HG03571 (cell line): Measurements from ENCODE around the gene IRF7.

ENCODE experiments used
- ATAC-seq: cut with Tn5 transposase; IDR thresholded peaks from one replicate; pipeline ENCODE4 v1.9.1; 2021; ENCODE audit not compliant: unreplicated experiment

The IRF7 gene

DNA sequence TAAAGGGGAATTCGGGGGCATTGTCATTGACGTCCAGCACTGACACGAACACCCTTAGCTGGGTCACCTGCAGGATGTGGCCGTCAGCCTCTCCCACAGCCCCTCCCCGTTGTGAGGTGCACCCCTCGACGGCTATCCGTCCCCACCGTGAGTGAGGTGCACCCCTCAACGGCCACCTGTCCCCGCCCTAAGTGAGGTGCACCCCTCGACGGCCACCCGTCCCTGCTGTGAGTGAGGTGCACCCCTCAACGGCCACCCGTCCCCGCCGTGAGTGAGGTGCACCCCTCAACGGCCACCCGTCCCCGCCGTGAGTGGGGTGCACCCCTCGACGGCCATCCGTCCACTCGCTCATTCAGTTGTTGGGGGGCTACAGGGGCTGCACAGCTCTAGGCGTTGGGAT, 6.1 kb upstream of the IRF7 start:
- ATAC-seq: no peak

DNA sequence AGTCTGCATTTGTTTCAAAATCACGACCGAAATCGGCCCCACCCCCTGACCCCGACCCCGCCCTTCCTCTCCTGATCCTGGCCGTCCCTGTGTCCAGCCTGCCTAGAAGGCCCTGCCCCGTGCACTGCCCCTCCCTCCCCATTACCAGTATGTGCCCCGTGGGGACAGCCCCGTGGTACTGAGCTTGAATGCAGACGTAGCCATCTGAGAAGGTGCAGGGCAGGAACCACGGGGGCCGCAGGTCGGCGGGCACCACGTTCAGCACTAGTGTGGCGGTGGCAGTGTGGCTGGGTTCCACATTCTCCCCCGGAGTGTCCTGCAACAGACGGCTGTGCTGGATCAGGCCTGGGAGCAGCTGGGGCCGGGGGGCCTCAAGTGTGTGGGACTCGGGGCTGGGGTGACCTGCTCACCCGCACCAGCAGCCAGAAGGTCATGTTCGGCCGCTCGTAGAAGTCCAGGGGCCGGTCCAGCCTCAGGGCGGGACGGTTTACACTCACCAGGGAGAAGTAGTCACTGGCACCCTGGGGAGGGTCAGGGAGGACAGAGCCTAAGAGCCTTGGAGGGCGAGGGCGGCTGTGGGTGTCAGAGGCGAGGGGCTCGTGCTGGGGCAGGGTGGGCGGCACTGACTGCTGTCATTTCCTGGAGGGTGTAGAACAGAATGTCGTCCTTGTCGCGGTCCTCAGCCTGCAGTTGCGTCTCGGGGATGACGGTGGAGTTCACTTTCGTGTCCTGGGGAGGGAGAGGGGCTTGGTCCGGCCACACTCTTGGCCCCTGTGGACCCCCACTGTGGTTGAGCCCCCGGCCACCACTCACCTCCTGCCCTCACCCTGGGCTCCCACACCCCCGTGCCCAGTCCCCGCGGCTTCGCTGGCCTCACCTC, 5.4 kb upstream of the IRF7 start:
- no peak for ATAC-seq

DNA sequence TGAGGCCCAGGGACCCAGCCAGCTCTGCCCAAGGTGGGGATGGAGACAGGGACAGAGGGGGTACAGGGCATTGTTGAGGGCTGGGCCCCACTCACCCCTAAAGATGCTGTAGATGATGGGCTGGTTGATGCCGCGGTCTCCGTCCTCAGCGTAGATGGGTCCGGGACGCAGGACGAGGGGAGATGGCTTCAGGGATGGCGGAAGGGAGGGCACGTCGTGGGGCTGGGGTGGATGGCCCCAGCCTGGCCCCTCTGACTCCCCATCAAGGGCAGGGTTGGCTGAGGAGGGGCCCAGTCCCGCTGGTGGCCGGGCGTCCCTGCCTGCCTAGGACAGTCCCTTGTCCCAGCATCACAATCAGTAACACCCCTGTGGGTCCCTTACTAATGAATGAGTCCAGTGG, 4.5 kb upstream of the IRF7 start:
- no peak for ATAC-seq

DNA sequence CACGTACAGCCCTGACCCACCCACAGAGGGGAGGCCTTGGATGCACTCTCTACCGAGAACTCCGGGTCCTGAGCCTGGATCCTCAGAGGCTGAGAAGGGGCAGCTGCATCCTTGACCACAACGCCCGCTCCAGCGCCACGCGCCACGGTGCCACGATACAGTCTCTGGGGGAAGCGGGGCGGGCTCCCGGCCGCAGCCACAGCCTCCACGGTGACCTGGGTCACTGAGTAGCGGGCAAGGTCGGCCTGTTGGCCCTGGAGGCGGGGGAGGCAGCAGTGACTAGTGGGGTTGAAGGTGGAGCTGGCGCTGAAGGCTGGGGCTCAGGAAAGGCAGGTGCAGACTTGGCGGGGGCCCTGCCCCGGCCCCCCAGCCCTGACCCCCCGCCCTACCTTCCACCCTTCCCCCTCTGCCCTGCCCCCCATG, 3.9 kb upstream of the IRF7 start:
- ATAC-seq: no peak

DNA sequence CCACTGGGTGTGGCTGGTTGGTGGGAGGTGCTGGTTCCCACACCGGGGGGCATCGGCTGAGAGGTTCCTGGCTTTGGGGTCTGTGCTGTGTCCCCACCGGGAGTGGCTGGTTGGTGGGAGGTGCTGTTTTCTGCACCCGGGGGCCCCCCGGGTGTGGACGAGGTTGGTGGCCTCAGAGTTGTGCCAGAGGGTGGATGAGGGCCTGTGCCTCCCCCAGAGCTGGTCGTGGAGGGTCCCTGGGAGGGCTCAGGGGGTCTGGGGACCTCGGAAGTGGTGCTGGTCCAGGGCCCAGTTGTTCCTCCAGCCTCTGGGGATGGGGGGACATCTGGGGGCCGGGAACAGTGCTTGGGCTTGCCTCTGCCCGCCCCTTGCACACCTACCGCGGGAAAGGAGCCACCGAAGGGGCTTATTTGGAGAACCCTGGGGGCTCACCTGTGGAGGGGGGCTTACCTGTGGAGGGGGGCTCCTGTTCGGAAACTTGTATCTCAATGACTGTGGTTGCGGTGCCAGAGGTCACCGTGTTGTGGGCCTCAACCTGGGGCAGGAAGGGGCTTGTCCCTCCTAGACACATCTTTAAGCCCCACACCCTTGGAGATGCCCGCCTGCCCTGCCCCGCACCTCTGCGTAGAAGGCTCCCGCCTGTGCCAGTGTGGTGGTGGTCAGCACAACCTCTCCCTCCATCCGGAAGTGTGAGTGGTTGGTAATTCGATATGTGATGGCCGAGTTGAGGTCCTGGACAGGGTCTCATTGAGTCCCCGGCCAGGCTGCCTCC, 3.3 kb upstream of the IRF7 start:
- no peak for ATAC-seq

DNA sequence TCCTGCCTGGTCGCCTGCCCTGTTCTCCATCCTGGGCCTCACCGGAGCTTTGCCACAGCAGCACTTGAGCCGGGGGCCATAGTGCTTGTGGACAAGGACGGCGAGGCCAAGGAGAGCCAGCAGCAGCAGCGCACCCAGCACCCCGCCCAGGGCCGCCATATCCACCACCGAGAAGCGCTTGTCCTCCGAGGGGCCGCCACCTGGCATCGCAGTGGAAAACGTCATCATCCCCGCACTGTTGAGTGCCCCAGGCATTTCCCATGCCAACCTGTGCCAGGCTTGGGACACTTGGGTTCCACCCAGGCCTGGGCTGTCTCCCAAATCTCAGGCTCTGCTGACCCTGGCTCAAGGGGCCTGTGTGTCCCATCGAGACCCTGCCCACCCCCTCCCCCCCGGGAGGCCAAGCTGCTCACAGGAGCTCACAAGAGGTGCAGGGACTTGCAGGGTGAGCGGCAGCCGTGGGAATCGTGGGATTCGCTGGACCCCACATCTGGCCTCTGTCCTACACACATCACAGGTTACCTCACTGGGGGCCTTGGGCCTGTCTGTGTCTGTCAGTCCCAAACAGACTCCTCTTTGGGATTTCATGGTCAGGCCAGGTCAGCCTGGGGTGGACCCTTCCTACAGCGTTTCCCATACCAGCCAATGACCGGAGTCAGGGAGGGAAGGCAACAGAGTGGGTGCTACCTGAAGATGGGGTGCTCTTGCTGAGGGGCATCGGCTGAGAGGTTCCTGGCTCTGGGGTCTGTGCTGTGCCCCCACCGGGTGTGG, 2.3 kb upstream of the IRF7 start:
- no peak for ATAC-seq

DNA sequence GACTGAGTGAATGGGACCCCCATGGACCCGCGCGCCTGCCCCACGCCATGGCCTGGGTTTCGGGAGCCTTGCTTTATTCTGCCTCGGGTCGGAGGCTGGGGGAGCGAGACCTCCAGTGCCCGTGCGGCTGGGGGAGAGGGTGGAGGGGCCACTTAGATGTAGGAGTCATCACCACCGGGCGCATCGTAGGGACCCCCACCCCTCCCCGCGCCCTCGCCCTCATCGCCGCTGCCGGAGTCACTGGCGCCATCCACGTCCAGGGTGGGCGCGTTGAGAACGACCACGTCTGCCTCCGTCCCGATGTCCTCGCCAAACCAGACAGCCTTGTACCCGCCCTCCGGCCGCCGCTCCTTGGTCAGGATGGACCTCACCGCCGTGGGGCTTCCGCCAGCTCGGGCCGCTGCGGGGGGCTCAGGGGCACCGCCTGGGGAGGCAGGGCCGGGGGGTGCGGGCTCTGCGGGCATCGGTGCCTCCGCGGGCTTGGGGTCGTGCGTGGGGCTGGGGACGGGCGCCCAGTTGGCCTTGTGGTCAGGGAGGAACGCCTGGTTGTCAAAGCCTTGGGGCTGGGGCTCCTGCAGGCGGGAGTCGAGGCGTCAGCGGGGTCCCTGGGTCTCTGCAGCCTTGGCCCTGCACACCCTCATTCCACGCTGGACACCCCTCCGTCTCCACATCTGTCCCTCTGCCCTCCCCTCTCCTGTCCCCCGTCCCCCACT, 1.6 kb upstream of the IRF7 start:
- no peak for ATAC-seq

DNA sequence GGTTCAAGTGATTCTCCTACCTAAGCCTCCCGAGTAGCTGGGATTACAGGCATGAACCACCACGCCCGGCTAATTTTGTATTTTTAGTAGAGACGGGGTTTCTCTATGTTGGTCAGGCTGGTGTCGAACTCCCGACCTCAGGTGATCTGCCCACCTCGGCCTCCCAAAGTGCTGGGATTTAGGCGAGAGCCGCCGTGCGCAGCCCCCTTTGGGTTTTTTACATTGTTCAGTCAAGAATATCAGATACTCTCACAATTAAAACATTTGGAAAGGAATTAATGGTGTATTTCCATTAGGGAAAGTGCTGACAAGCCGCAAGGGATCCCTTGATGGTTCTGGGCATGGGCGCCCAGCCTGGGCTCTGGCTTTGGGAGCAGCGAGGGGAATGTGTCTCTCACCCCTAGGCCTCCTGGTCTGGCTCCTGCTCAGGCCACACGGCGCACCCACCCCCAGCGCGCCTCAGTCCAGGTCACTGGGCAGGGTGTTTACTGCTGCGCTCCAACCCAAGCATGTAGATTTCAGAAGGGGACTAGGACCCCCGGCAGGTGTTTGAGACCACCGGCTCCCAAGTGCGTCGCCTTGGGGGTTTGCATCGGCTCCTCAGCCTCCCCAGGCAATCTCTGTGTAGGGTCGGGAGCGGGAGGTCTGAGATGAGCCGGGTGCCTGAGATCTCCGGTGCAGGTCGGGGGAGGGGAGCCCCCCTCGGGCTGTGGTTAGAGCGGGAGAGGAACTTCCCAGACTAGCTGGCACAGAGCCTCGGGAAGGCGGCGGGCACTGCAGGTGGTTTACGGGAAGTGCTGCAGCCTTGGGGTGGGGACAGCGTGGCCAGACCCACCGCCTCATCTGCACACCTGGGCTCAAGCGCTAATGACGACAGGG, 809 bp upstream of the IRF7 start:
- ATAC-seq: no peak

DNA sequence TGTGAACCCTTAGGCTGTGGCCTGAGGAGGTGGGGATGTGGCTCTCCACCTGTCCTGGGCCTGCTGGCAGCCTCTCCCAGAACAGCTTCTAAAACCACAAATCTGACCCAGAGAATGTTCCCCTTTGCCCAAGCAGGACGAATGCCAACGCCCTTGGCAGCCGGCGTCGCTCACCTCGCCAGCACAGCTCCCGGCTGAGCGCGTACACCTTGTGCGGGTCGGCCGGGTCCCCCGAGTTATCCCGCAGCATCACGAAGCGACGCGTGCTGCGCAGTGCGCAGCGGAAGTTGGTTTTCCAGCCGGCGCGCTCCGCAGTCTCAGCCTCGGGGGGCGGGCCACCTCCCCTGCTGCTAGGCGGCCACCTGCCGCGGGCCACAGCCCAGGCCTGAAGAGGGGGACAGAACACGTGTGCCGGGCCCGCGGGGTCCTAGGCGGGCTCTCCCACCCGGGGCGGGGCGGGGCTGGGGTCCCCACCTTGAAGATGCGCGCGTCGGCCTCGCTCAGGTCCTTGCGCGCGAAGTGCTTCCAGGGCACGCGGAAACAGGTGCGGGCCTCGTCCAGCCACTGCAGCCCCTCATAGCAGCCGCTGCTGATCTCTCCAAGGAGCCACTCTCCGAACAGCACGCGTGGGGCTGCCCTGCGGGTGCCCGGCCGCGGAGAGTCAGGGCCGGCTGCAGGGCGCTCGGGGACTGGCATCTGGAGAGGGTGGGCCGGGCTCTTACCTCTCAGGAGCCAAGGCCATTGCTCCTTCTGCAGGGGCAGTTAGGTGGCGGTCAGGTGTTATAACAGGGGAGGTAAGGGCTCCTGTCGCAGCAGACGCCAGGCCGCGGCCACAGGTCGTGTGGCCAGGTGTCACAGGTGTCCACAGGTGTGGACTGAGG, 887 bp downstream of the IRF7 start:
- ATAC-seq: no peak

DNA sequence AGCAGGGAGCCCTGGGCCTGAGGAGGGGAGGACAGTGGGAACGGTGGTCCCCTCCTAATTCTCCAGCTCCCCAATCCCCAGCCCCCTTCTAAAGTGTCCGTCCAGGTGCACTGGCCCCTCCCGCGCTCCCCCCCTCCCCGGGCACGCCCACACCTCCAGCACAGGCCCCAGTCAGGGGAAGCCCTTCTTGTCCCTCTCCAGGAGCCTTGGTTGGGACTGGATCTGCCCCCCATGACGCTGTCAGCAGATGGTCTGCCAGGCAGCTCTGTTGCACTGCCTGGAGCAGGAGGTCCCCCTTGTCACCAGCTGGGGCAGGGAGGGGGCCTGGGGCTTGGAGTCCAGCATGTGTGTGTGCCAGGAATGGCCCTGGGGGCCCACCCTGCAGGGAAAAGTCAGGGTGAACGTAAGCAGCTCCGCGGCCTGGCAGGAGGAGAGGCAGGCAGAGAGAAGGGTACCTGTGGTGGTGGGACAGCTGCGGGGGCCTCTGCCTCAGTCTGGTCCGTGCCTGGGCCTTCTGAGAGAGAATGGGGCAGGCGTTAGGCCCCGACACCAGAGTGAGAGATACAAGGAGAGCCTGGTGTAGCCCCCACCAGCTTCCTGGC, 1.6 kb downstream of the IRF7 start:
- no peak for ATAC-seq

DNA sequence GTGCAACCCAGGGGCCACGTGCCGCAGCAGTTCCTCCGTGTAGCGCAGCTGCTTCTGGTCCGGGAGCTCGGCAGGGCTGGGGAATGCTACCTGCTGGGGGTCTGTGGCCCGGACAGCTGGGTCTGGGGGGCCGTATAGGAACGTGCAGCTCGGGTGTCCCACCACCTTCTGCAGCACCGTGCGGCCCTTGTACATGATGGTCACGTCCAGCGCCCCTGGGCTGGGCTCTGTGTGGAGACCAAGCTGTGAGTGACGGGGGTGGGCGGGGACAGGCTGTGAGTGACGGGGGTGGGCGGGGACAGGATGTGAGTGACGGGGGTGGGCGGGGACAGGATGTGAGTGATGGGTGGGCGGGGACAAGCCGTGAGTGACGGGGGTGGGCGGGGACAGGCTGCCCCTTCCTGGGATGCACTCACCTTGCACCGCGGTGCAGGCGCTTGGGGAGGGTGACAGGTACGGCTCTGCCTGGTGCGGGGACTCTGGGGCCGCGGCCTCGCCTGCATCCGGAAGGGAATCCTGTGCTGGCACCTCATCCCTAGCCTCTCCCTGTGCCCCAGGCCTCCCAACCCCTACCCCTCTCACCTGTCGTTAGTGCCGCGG, 2.3 kb downstream of the IRF7 start:
- ATAC-seq: no peak

DNA sequence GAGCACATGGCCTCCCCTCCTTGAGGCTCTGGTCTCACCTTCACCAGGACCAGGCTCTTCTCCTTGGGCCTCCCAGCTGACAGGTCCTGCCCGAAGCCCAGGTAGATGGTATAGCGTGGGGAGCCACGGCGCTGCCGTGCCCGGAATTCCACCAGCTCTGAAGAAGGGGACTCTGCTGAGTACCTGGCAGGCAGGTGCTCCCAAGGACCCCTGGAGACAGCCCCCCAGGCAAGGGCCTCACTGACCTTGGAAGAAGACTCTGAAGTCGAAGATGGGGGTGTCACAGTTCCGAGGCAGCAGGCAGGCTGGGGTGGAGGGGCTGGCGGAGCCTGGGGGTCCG, 2.8 kb downstream of the IRF7 start:
- ATAC-seq: no peak

DNA sequence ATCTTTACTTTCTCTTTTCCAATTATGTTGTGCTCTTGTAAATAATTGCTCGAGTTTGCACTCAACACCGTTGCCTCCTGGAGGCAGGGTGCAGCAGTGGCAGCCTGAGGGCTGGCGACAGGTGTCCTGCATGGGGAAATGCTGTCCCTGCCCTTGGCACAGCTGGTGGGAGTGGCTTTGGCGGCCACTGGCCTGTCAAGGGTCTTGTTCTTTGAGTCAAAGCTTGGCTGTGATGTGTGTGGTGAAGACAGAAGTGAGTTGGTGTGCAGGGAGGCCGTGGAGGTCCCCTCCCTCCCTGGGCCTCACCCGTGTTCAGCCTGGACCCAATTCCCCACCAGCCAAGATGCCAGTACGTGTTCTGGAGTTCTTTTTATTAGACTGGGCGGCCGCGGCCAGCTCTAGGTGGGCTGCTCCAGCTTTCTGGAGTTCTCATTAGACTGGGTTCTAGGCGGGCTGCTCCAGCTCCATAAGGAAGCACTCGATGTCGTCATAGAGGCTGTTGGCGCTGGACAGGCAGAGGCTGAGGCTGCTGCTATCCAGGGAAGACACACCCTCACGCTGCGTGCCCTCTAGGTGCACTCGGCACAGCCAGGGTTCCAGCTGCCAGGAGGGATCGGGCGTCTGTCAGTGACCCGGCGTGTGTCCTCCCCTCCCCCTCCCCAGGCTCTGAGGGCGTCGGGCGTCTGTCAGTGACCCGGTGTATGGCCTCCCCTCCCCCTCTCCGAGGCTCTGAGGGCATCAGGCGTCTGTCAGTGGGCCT, 3.4 kb downstream of the IRF7 start:
- ATAC-seq: no peak

DNA sequence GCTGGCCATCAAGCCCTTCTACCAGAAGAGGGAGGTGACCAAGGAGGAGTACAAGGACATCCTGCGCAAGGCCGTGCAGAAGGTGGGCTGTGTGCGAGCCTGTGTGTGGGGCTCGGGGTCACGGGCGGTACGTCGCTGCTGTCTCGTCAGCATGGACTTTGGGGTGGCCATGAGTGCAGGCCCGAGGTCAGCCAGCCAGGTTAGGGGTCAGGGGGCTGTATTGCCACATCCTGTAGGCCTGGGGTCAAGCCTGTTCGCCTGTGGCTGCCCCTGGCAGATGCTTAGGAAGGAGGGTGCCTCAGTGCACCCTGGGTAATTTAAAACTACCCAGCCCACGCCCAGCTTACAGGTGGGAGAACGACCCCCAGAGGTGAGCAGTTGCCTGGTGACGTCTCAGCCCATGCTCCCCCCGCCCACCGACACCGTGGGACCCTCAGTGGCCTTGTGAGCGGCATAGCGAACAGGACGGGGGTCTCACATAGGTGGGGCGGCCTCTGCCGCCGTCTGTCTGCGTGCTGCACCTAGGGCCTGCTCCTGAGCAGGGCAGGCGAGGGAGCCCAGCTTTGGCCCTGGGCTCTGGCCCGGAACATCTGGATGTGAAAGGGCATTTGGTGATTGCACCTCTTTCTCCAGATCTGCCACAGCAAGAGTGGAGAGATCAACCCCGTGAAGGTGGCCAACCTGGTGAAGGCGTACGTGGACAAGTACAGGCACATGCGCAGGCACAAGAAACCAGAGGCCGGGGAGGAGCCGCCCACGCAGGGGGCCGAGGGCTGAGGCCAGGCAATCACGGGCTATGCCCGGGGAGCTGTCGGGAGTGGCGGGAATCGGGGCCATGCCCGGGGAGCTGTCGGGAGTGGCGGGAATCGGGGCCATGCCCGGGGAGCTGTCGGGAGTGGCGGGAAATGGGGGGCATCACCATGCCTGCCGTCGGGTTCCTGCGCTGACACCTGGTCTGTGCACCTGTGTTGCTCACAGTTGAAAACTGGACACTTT, 4.5 kb downstream of the IRF7 start:
- ATAC-seq: no peak

DNA sequence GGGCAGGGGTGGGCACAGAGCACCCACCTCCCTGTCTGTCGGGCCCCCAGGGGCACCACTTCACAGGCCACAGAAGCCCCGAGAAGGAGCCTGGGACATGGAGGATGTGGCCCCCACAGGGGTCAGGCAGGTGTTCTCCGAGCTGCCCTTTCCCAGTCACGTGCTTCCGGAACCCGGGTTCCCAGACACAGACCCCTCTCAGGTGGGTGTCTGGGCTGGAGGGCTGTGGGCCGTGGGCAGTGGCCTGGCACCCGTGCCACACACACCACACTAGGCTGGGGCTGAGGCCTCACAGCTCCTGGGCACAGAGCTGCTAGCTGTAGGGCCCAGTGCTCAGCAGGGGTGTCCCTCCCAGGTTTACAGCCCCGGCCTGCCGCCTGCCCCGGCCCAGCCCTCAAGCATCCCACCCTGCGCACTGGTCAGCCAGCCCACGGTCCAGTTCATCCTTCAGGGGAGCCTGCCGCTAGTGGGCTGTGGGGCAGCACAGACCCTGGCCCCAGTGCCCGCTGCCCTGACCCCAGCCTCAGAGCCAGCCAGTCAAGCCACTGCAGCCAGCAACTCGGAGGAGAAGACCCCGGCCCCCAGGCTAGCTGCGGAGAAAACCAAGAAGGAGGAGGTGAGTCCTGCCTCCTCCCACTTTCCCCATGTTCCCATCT, 5.5 kb downstream of the IRF7 start:
- no peak for ATAC-seq

DNA sequence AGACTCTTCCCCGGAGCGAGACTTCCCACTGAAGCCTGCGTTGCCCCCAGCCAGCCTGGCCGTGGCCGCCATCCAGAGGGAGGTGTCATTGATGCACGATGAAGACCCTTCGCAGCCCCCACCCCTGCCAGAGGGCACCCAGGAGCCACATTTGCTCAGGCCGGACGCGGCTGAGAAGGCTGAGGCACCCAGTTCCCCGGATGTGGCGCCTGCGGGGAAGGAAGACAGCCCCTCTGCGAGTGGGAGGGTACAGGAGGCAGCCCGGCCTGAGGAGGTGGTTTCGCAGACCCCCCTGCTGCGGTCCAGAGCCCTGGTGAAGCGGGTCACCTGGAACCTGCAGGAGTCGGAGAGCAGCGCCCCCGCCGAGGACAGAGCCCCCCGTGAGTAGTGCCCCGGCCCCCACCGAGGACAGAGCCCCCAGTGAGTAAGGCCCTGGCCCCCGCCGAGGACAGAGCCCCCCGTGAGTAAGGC, 6.4 kb downstream of the IRF7 start:
- no peak for ATAC-seq
